Thyroid gland (tissue), 4 donors: Measurements from ENCODE around the gene CRISPLD2.

Experiments used
- CTCF ChIP-seq, 6 experiments: fragments of 200-600 bp in 3 of 6; fragments of 450-650 bp in 3 of 6; sonication (generic) in 3 of 6; IDR thresholded peaks; one replicate each; pipeline ENCODE4 v1.5.1; 2016 to 2019; ENCODE audit warnings: antibody characterized with exemption in 6 of 6, mild to moderate bottlenecking in 2 of 6, inconsistent platforms in 1 of 6, moderate library complexity in 1 of 6
- POLR2A ChIP-seq, 2 donors: fragments of 450-650 bp; IDR thresholded peaks; one replicate each; pipeline ENCODE4 v1.6.1; 2017; ENCODE audit warnings: antibody characterized with exemption in 2 of 2, mild to moderate bottlenecking in 2 of 2, moderate library complexity in 1 of 2

- TF ChIP-seq CTCF (IDR thresholded peaks at IDR 0.05) (no peak), POLR2A (IDR thresholded peaks at IDR 0.05) (no peak)
Measured at GRCh38 chr16:84836967-84837366, 17.2 kb downstream of the CRISPLD2 start.
